Activated T-helper 1 cell treated with anti-CD3 and anti-CD28 coated beads, Interleukin-12 subunit alpha, Interleukin-12 subunit beta, Interleukin-2, Interleukin-4 antibody, amounts not matched to agents 30 ng/mL and 10 ng/mL and 1 ng/mL, durations not matched to agents 14 hours and 24 hours and 36 hours (primary cell): ENCODE results near the gene SPNS2. TPM values are rescaled to one million over a fixed set of nuclear protein-coding genes. Genes with fewer than 3 reads are reported as not detected.

Experiments used
- DNase-seq: peaks from one replicate; pipeline ENCODE4 v3.0.0; 2021; ENCODE audit warnings: low spot score
- H3K27ac Mint-ChIP-seq: one replicate; pipeline ENCODE4 v1.8.0; 2021; ENCODE audit warnings: mild to moderate bottlenecking, mixed read lengths
- H3K27me3 Mint-ChIP-seq: one replicate; pipeline ENCODE4 v1.8.0; 2022; ENCODE audit warnings: mild to moderate bottlenecking, moderate library complexity, mixed read lengths; ENCODE audit not compliant: insufficient read depth
- H3K36me3 Mint-ChIP-seq: one replicate; pipeline ENCODE4 v1.8.0; 2021; ENCODE audit warnings: low read depth, mixed read lengths
- H3K4me1 Mint-ChIP-seq: one replicate; pipeline ENCODE4 v1.8.0; 2021; ENCODE audit warnings: low read depth, mixed read lengths
- H3K4me3 Mint-ChIP-seq: one replicate; pipeline ENCODE4 v1.8.0; 2021; ENCODE audit warnings: mild to moderate bottlenecking, moderate library complexity, mixed read lengths
- H3K9me3 Mint-ChIP-seq: one replicate; pipeline ENCODE4 v1.8.0; 2021; ENCODE audit warnings: mixed read lengths
- intact Hi-C: fragments of 100-400 bp; cut with micrococcal nuclease; formaldehyde crosslinking; loops from one replicate; pipeline ENCODE4 v1.15.1; 2024
- total RNA-seq: library from RNA; stranded (reverse); gene quantifications from 2 replicates; pipeline ENCODE4 v1.2.3, GENCODE V29; 2022

SPNS2 gene
- total RNA-seq, 1 donor from 2014 or later: not detected

GRCh38 chr17:4511199-4511932 is 12.7 kb downstream of the SPNS2 start:
- Mint-ChIP-seq H3K4me3 (no peak overlapping the region), H3K27me3 (peaks cover 4% of the 10 kb centered on the region), H3K4me1 (peaks cover 24% of the 10 kb centered on the region), H3K9me3 (no peaks in the 10 kb centered on the region), H3K36me3 (no peaks in the 10 kb centered on the region), H3K27ac (no peak overlapping the region)
- intact Hi-C loops: no loop called here
- no peak for DNase-seq

GRCh38 chr17:4512156-4513112 is 13.8 kb downstream of the SPNS2 start:
- H3K27ac Mint-ChIP-seq: no peak overlapping the region
- H3K36me3 Mint-ChIP-seq: no peaks in the 10 kb centered on the region

GRCh38 chr17:4513113-4514032 is 14.7 kb downstream of the SPNS2 start:
- Mint-ChIP-seq H3K9me3 (no peaks in the 10 kb centered on the region), H3K27me3 (peaks cover 4% of the 10 kb centered on the region), H3K4me3 (no peak overlapping the region), H3K36me3 (no peaks in the 10 kb centered on the region), H3K4me1 (peaks cover 21% of the 10 kb centered on the region), H3K27ac (no peak overlapping the region)
- intact Hi-C loops: no loop called here
- DNase-seq: no peak

More at GRCh38 chr17:4512156-4513112, 13.8 kb downstream of the SPNS2 start:
- Mint-ChIP-seq H3K27me3 (peaks cover 4% of the 10 kb centered on the region), H3K4me3 (no peak overlapping the region), H3K4me1 (peaks cover 24% of the 10 kb centered on the region), H3K9me3 (no peaks in the 10 kb centered on the region)
- intact Hi-C loops: no loop called here
- no peak for DNase-seq

- Mint-ChIP-seq H3K4me1 (peaks cover 12% of the 10 kb centered on the region), H3K27me3 (peaks cover 4% of the 10 kb centered on the region), H3K27ac (no peak overlapping the region), H3K4me3 (no peak overlapping the region), H3K36me3 (no peaks in the 10 kb centered on the region), H3K9me3 (no peaks in the 10 kb centered on the region)
- no peak for DNase-seq
- intact Hi-C loops: no loop called here
Measured at GRCh38 chr17:4514206-4514605, 15.5 kb downstream of the SPNS2 start.

GRCh38 chr17:4514779-4515178 is 16.1 kb downstream of the SPNS2 start:
- peaks cover 4% of the 10 kb centered on the region for H3K27me3 Mint-ChIP-seq
- intact Hi-C loops: no loop called here
- DNase-seq: no peak
- peaks cover 7% of the 10 kb centered on the region for H3K4me1 Mint-ChIP-seq
- H3K27ac Mint-ChIP-seq: no peak overlapping the region
- H3K36me3 Mint-ChIP-seq: no peaks in the 10 kb centered on the region
- no peaks in the 10 kb centered on the region for H3K9me3 Mint-ChIP-seq
- no peak overlapping the region for H3K4me3 Mint-ChIP-seq

GRCh38 chr17:4515501-4515900 is 16.8 kb downstream of the SPNS2 start:
- peaks cover 5% of the 10 kb centered on the region for H3K4me1 Mint-ChIP-seq
- no peak for DNase-seq
- no peaks in the 10 kb centered on the region for H3K9me3 Mint-ChIP-seq
- intact Hi-C loops: no loop called here
- H3K27me3 Mint-ChIP-seq: peaks cover 4% of the 10 kb centered on the region
- H3K27ac Mint-ChIP-seq: no peak overlapping the region
- H3K36me3 Mint-ChIP-seq: no peaks in the 10 kb centered on the region
- H3K4me3 Mint-ChIP-seq: no peak overlapping the region

GRCh38 chr17:4516735-4517134 is 18.1 kb downstream of the SPNS2 start:
- no peaks in the 10 kb centered on the region for H3K9me3 Mint-ChIP-seq
- H3K27ac Mint-ChIP-seq: no peak overlapping the region
- no peaks in the 10 kb centered on the region for H3K36me3 Mint-ChIP-seq
- intact Hi-C loops: no loop called here
- no peaks in the 10 kb centered on the region for H3K4me1 Mint-ChIP-seq
- no peak overlapping the region for H3K4me3 Mint-ChIP-seq
- no peak for DNase-seq
- no peaks in the 10 kb centered on the region for H3K27me3 Mint-ChIP-seq

GRCh38 chr17:4518901-4519300 is 20.2 kb downstream of the SPNS2 start:
- Mint-ChIP-seq H3K9me3 (no peaks in the 10 kb centered on the region), H3K27me3 (no peaks in the 10 kb centered on the region), H3K4me3 (no peak overlapping the region), H3K36me3 (no peaks in the 10 kb centered on the region), H3K4me1 (no peaks in the 10 kb centered on the region), H3K27ac (no peak overlapping the region)
- intact Hi-C loops: no loop called here
- no peak for DNase-seq

- DNase-seq: no peak
- Mint-ChIP-seq H3K27me3 (no peaks in the 10 kb centered on the region), H3K4me3 (no peak overlapping the region), H3K9me3 (no peaks in the 10 kb centered on the region), H3K27ac (no peak overlapping the region), H3K36me3 (no peaks in the 10 kb centered on the region), H3K4me1 (no peaks in the 10 kb centered on the region)
- intact Hi-C loops: no loop called here
Measured at GRCh38 chr17:4519361-4519788, 20.7 kb downstream of the SPNS2 start.

GRCh38 chr17:4520060-4520893 is 21.6 kb downstream of the SPNS2 start:
- no peak for DNase-seq
- no peaks in the 10 kb centered on the region for H3K36me3 Mint-ChIP-seq
- H3K27ac Mint-ChIP-seq: no peak overlapping the region
- no peaks in the 10 kb centered on the region for H3K9me3 Mint-ChIP-seq
- no peaks in the 10 kb centered on the region for H3K27me3 Mint-ChIP-seq
- H3K4me1 Mint-ChIP-seq: no peaks in the 10 kb centered on the region
- intact Hi-C loops: no loop called here
- no peak overlapping the region for H3K4me3 Mint-ChIP-seq

GRCh38 chr17:4520894-4521600 is 22.4 kb downstream of the SPNS2 start:
- no peak overlapping the region for H3K4me3 Mint-ChIP-seq
- no peaks in the 10 kb centered on the region for H3K9me3 Mint-ChIP-seq
- no peak overlapping the region for H3K27ac Mint-ChIP-seq
- DNase-seq: no peak
- peaks cover 2% of the 10 kb centered on the region for H3K27me3 Mint-ChIP-seq
- intact Hi-C loops: no loop called here
- no peaks in the 10 kb centered on the region for H3K36me3 Mint-ChIP-seq
- H3K4me1 Mint-ChIP-seq: no peaks in the 10 kb centered on the region
